SH-SY5Y (cell line): ENCODE data around the gene PCSK5.

Experiments
- GATA2 ChIP-seq: IDR thresholded peaks from 2 replicates; pipeline ENCODE4 v1.6.1; 2011; ENCODE audit warnings: mild to moderate bottlenecking, low read depth, low read length
- GATA3 ChIP-seq: IDR thresholded peaks from 2 replicates; pipeline ENCODE4 v1.6.1; 2011; ENCODE audit warnings: low read depth, mild to moderate bottlenecking, low read length, moderate library complexity

DNA sequence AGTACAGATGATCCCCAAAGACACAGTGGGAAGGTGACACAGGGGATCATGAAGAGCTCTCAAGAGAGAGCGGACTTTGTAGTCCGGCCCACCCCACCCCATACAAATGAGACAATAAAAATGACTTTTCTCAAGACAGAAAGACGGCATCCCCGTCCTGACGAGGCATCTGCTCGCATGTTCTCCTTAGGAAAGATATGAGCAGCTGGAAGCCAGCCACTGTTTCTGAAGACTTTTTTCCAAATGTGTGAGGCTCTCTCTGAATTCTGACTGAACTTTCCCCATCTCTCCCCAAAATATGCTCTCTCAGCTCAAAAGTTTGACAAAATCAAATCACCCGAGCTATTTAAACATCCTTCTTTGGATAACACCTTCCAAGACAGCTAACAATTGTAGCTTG, 398.6 kb downstream of the PCSK5 start:
- TF ChIP-seq GATA3: no peak
- no peak for TF ChIP-seq GATA2
